NOMO-1 treated with dmso at 0.1 percent for 144 hours (cell line): ENCODE results near the gene RAI1.

Experiments
- DNase-seq: peaks from one replicate; lab custom pipeline; 2025; ENCODE audit not compliant: unreplicated experiment; lab: John Stamatoyannopoulos, UW

Gene RAI1

GRCh38 chr17:17714879-17715278 lies 33.6 kb downstream of the RAI1 start:
- DNase-seq, result no peak

GRCh38 chr17:17716837-17717523 lies 35.7 kb downstream of the RAI1 start:
- no peak for DNase-seq

DNA sequence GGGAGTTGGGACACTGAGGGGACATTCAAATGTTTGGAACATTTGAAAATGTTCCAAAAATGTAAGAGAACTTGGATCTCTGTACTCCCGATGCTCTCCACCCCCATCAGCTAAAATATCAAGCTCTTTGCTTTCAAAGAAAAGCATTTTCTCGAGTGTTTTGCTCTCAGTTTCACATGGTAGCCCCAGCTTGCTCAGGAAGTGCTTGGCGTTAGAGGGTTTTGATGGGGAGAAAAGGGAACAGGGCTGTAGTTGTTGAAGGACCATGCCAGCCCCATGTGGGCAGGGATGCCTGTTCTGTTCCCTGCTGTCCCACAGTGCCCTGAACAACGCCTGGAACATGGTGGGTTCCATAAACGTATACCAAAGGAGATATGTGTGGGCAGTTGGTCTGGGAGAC lies 37.0 kb downstream of the RAI1 start:
- no peak for DNase-seq

- DNase-seq, result no peak
These were observed 38.1 kb downstream of the RAI1 start for GRCh38 chr17:17719199-17719940.

GRCh38 chr17:17719966-17720543 lies 38.8 kb downstream of the RAI1 start:
- no peak for DNase-seq

- DNase-seq, result no peak
These were observed 39.9 kb downstream of the RAI1 start for GRCh38 chr17:17721140-17721668.

DNA sequence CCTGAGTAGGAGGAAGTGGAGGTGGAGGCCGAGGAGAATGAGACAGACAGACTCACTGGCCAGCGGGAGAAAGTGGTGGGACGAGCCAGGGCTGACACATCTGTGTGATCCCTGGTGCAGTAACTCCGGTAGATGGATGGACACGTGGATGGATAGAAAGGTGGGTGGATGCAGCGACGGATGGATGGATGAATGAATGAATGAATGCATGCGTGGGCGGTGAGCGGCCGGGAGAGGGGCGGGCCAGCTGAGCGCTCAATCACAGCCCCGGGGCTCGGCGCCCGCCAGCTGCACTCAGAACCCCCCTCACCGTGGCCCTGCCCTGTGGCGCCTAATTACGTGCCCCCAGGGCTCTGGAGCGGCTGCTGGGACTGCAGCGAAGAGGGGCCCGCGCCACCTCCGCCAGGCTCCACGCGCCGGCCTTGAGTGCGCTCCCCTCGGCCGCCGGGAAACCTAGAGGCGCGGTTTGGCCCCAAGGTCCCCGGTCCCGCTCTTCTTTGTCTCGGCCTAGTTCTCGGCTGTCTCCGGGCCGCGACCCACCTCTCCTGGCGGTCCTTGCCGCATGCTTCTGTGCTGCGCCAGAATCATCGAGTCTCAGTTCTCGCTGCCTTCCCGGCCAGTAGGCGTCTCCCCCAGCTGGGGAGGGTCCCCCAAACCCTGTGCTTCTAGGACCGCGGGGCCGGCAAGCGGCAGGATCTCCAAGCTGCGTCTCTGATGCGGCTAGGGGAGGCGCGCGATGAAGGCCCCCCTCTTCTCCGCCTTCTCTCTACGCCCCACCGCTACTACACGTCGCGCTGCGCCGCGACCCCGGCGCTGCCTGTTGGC lies 41.0 kb downstream of the RAI1 start:
- DNase-seq, result no peak

- DNase-seq, result no peak
These were observed 41.7 kb downstream of the RAI1 start for GRCh38 chr17:17722906-17723353.

- no peak for DNase-seq
These were observed 42.4 kb downstream of the RAI1 start for GRCh38 chr17:17723354-17724261.

- DNase-seq, result no peak
These were observed 43.2 kb downstream of the RAI1 start for GRCh38 chr17:17724307-17725010.

DNA sequence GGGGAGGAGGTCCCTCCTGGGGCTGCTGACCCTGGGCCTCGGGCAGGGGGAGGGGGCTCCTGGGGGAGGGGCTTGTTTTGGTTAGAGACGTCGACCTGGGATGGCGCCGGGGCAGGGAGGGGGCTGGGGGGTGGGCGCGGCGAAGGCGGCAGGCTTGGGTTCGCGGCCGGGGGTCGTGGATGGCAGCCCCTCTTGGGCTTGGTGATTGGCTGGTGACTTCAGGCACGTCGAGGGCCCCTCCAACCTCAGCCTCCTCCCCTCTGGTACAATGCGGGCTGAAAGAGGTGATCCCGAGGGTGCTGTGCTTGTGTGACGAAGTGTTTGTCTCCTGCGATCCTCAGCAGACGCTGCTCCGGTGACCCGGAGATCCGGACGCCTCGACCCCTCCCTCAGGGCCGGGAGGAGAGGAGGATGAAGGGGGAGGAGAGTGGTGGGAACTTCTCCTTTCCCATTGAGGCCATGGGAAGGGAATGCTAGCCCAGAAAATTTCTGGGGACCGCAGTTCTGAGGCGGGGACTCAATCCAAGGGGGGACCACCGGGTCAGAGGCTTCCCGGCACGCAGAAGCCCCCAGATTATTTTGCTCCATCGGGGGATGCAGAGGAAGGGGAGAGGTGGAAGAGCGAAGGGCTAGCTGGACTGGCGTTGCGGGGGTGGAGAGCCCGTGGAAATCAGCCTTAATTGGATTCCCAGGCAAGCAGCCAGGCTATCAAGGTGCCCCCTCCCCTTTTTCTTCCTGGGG lies 43.9 kb downstream of the RAI1 start:
- DNase-seq, result no peak

- no peak for DNase-seq
These were observed 44.6 kb downstream of the RAI1 start for GRCh38 chr17:17725752-17726457.

DNA sequence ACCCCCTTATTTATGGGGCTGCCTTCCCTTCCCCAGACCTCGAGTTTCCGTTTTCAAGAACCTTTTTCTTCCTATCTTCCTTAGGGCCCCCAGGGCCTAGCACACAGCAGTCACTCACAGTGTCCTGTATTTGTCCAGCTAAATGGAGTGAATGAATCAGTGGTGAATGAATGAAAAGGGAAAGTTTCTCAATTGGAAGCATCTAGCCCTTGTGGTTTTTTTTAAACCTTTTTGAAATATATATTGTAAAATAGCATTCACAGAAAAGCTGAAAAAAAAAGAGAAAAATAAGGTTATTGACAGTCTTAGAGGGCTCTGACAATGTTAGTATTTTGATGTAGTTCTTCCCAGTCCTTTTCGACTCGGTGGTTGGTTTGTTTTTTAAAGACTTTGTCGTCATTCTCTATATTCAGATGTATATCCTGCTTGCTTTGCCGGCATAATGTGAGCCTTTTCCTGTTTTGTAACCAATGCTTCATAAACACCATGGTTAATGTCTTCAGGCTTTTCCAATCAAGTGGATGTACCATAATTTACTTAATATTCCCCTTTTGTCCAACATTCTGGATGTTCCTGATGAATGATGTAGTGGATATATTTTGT lies 45.3 kb downstream of the RAI1 start:
- DNase-seq, result peak; percentile 41

DNA sequence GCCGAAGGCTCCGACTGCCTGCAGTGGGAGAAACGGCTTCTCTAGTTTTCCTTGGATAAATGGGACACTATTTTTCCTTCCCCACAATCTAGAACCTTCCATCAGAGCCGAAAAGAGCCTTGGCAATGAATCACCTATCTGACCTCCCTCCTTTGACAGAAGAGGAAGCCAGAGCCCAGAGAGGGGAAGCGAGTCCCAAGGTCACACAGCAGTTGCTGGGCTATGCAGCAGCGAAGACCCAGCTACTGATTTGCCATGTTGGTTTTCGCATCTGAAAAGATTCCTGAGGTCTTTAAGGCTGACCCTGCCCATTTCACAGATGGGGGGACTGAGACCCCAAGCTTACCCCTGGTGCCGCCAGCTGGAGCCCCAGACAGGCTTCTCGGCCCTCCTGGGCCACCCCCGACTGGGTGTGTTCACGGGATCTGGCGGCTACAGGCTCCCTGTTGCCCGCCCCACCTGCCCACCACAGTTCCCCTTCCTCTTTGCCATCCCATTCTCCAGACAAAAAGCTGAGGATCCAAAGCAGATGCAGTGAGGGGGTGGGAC lies 45.9 kb downstream of the RAI1 start:
- no peak for DNase-seq

DNA sequence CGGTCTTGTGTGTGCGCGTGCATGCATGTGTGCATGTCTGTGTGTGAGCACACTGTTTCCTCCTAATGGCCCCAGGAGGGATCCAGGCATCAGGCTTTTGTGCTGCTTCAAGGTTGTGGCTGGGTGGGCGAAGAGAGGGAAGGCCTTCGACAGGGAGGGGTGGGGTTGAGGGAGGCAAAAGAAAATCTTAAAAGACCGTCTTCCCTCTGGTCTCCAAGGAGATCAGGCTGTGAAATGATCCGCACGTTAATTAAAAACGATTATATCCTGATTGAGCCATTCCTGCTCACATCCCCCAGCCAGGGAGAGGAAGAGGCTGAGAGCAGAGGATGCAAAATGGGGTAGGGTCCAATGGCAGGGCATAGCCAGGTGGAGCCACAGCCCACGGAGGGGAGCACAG lies 46.9 kb downstream of the RAI1 start:
- no peak for DNase-seq

DNA sequence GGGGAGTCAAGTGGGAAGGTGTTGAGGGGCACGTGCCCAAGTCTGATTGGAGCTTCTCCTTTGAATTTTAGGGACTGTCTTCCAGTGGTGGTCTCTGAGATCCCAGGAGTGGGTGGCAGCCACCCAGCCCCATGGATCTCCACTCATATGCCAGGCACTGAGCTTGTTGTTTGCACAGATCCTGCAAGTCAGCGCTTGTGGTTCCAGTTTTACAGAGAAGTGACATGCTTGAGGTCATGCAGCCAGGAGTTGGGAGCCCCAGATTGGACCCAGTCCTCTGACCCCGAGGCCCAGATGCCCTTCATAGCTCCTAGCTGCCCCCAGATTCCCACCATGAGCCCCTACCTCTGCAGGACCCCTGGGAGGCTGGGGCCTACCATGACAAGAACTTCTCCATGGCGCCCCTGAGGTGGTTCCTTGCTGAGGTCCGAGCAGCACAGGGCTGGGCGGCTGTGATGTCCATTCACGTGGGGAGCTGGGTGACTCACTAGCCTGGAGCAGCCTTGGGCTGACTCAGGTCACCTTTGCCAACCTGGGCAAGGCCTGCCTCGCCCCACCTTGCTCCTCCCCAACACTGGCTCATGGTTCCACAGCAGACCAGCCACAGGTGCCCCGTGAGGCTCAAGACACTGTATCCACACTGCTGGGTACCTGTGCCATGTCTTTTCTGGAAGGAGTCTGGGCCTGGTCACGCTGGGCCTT lies 47.4 kb downstream of the RAI1 start:
- no peak for DNase-seq
